Ovary (tissue), 3 donors: ENCODE measurements around the gene INS.

Experiments
- EP300 ChIP-seq: sonication (generic); formaldehyde crosslinking; IDR thresholded peaks from one replicate; pipeline ENCODE4 v1.6.1; 2017; ENCODE audit warnings: antibody characterized with exemption
- TF ChIP-seq, protein P1 (sequence below), 3 donors: fragments of 450-650 bp in 2 of 3; fragments of 200-600 bp in 1 of 3; IDR thresholded peaks; one replicate each; pipeline versions ENCODE4 v1.5.1 to v1.8.0; 2016 to 2022; ENCODE audit warnings: antibody characterized with exemption in 3 of 3, mild to moderate bottlenecking in 1 of 3
- donor health status: DM: no; HTN: no; CAD: no.

GRCh38 chr11:2132246-2132645 is 28.8 kb downstream of the INS start:
- TF ChIP-seq, protein P1, sequence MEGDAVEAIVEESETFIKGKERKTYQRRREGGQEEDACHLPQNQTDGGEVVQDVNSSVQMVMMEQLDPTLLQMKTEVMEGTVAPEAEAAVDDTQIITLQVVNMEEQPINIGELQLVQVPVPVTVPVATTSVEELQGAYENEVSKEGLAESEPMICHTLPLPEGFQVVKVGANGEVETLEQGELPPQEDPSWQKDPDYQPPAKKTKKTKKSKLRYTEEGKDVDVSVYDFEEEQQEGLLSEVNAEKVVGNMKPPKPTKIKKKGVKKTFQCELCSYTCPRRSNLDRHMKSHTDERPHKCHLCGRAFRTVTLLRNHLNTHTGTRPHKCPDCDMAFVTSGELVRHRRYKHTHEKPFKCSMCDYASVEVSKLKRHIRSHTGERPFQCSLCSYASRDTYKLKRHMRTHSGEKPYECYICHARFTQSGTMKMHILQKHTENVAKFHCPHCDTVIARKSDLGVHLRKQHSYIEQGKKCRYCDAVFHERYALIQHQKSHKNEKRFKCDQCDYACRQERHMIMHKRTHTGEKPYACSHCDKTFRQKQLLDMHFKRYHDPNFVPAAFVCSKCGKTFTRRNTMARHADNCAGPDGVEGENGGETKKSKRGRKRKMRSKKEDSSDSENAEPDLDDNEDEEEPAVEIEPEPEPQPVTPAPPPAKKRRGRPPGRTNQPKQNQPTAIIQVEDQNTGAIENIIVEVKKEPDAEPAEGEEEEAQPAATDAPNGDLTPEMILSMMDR (IDR thresholded peaks at IDR 0.05) = no peak
- no peak for TF ChIP-seq EP300
